Tibial artery (tissue), 4 donors: ENCODE measurements around the gene VEGFB.

Experiments
- DNase-seq, 2 donors: peaks; one replicate each; pipeline ENCODE4 v3.0.0-alpha.2; 2019
- H3K27ac ChIP-seq, 2 donors: fragments of 200-600 bp; sonication (generic) in 1 of 2; 1 replicate in 1 of 2; 2 replicates in 1 of 2; pipeline ENCODE4 v1.5.1; 2018 to 2019; ENCODE audit warnings: mild to moderate bottlenecking in 1 of 2
- H3K27me3 ChIP-seq, 2 donors: fragments of 200-600 bp; sonication (generic) in 1 of 2; one replicate each; pipeline versions ENCODE4 v1.5.1 to v1.6.0; 2016 to 2019
- H3K36me3 ChIP-seq, 3 donors: fragments of 200-600 bp; sonication (generic) in 2 of 3; one replicate each; pipeline ENCODE4 v1.5.1; 2016 to 2019; ENCODE audit warnings: mild to moderate bottlenecking in 2 of 3
- H3K4me1 ChIP-seq, 4 donors: fragments of 200-600 bp; sonication (generic) in 2 of 4; 1 replicate in 3 of 4; 2 replicates in 1 of 4; pipeline ENCODE4 v1.5.1; 2016 to 2019
- H3K4me3 ChIP-seq, 2 donors: fragments of 200-600 bp; sonication (generic) in 1 of 2; 1 replicate in 1 of 2; 2 replicates in 1 of 2; pipeline ENCODE4 v1.5.1; 2018 to 2019; ENCODE audit warnings: mild to moderate bottlenecking in 2 of 2
- H3K9me3 ChIP-seq, 3 donors: fragments of 200-600 bp; sonication (generic) in 1 of 3; one replicate each; pipeline ENCODE4 v1.5.1; 2016 to 2019
- intact Hi-C: fragments of 100-400 bp; cut with DNase I; formaldehyde crosslinking; loops from one replicate; pipeline ENCODE4 v1.15.0; 2023; ENCODE audit warnings: low total_unique reads
- TF ChIP-seq, protein P1 (sequence below), 2 experiments: fragments of 200-600 bp in 1 of 2; fragments of 450-650 bp in 1 of 2; IDR thresholded peaks; one replicate each; pipeline ENCODE4 v1.5.1; 2017 to 2019; ENCODE audit warnings: antibody characterized with exemption in 2 of 2, mild to moderate bottlenecking in 1 of 2, moderate library complexity in 1 of 2

VEGFB gene

GRCh38 chr11:64256300-64256699 lies 21.9 kb downstream of the VEGFB start:
- Histone ChIP-seq H3K4me3 (no peak overlapping the region), H3K27me3 (no peaks in the 10 kb centered on the region), H3K36me3 (peaks cover 16 to 71% (median 55%) of the 10 kb centered on the region in 3 donors), H3K9me3 (no peaks in the 10 kb centered on the region), H3K4me1 (peaks cover 0 to 26% (median 23%) of the 10 kb centered on the region in 4 donors), H3K27ac (no peak overlapping the region)
- intact Hi-C loops: no loop called here
- no peak for DNase-seq
- TF ChIP-seq, protein P1, sequence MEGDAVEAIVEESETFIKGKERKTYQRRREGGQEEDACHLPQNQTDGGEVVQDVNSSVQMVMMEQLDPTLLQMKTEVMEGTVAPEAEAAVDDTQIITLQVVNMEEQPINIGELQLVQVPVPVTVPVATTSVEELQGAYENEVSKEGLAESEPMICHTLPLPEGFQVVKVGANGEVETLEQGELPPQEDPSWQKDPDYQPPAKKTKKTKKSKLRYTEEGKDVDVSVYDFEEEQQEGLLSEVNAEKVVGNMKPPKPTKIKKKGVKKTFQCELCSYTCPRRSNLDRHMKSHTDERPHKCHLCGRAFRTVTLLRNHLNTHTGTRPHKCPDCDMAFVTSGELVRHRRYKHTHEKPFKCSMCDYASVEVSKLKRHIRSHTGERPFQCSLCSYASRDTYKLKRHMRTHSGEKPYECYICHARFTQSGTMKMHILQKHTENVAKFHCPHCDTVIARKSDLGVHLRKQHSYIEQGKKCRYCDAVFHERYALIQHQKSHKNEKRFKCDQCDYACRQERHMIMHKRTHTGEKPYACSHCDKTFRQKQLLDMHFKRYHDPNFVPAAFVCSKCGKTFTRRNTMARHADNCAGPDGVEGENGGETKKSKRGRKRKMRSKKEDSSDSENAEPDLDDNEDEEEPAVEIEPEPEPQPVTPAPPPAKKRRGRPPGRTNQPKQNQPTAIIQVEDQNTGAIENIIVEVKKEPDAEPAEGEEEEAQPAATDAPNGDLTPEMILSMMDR (IDR thresholded peaks at IDR 0.05): no peak

DNA sequence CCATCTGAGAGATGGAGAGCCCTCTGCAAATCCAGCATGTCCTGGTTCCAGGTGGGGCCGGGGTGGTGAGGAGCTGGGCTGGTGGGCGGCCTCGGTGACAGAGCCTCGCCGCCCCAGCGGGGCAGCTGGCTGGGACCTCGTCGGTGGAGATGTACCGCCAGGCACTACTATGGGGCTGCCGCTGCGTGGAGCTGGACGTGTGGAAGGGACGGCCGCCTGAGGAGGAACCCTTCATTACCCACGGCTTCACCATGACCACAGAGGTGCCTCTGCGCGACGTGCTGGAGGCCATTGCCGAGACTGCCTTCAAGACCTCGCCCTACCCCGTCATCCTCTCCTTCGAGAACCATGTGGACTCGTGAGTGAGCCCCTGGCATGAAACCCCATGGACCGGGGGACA lies 24.0 kb downstream of the VEGFB start:
- peaks cover 0 to 8% (median 5%) of the 10 kb centered on the region in 4 donors for H3K4me1 ChIP-seq
- intact Hi-C loops: no loop called here
- H3K36me3 ChIP-seq: peaks cover 16 to 92% (median 70%) of the 10 kb centered on the region in 3 donors
- no peaks in the 10 kb centered on the region for H3K27me3 ChIP-seq
- H3K4me3 ChIP-seq: no peak overlapping the region
- no peak for DNase-seq
- TF ChIP-seq, protein P1 (IDR thresholded peaks at IDR 0.05): no peak
- no peaks in the 10 kb centered on the region for H3K9me3 ChIP-seq
- no peak overlapping the region for H3K27ac ChIP-seq

GRCh38 chr11:64258946-64259532 lies 24.7 kb downstream of the VEGFB start:
- H3K9me3 ChIP-seq: no peaks in the 10 kb centered on the region
- no peak overlapping the region for H3K27ac ChIP-seq
- peaks cover 20 to 99% (median 77%) of the 10 kb centered on the region in 3 donors for H3K36me3 ChIP-seq
- H3K27me3 ChIP-seq: no peaks in the 10 kb centered on the region
- H3K4me1 ChIP-seq: peaks cover 0 to 2% (median under 1%) of the 10 kb centered on the region in 4 donors
- intact Hi-C loops: no loop called here
- TF ChIP-seq, protein P1 (IDR thresholded peaks at IDR 0.05): no peak
- DNase-seq: no peak
- H3K4me3 ChIP-seq: no peak overlapping the region

- no peaks in the 10 kb centered on the region for H3K9me3 ChIP-seq
- intact Hi-C loops: no loop called here
- DNase-seq: no peak
- H3K27ac ChIP-seq: no peak overlapping the region
- no peak overlapping the region for H3K4me3 ChIP-seq
- no peaks in the 10 kb centered on the region for H3K27me3 ChIP-seq
- H3K4me1 ChIP-seq: no peaks in the 10 kb centered on the region
- TF ChIP-seq, protein P1 (IDR thresholded peaks at IDR 0.05): no peak
- H3K36me3 ChIP-seq: peaks cover 20 to 99% (median 80%) of the 10 kb centered on the region in 3 donors
Measured at GRCh38 chr11:64259533-64260067, 25.2 kb downstream of the VEGFB start.

GRCh38 chr11:64260147-64260708 lies 25.8 kb downstream of the VEGFB start:
- H3K4me3 ChIP-seq: no peak overlapping the region
- TF ChIP-seq, protein P1 (IDR thresholded peaks at IDR 0.05): no peak
- intact Hi-C loops: no loop called here
- no peaks in the 10 kb centered on the region for H3K9me3 ChIP-seq
- H3K4me1 ChIP-seq: no peaks in the 10 kb centered on the region
- no peak overlapping the region for H3K27ac ChIP-seq
- peaks cover 25 to 99% (median 80%) of the 10 kb centered on the region in 3 donors for H3K36me3 ChIP-seq
- H3K27me3 ChIP-seq: no peaks in the 10 kb centered on the region
- no peak for DNase-seq
